Measurements from ENCODE around the gene TCAIM. TPM values are rescaled to one million over a fixed set of nuclear protein-coding genes. Genes with fewer than 3 reads are reported as not detected.

TCAIM gene
- total and polyA plus RNA-seq, 2 experiments from 2014 or later: 10.3 to 26.0 TPM

DNA sequence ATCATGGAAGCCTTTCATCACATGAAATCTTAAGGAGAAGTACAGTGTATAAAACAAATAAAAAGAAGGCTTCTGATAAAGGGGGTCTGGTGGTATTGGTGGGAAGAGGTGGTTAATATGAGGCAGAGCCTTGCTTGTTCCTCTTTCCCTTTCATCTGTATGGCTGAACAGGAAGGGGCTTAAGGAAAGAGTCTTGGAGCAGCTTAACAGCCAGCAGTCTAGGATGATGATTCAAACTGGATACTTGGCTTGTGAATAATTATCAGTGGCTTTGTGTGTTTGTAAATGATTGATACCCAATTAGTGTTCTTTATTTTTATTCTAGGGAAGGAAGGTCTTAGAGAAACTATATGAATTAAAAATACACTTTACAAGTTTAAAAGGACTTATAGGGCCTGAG, 29.1 kb upstream of the TCAIM start (continued):
- TF ChIP-seq, protein P1, sequence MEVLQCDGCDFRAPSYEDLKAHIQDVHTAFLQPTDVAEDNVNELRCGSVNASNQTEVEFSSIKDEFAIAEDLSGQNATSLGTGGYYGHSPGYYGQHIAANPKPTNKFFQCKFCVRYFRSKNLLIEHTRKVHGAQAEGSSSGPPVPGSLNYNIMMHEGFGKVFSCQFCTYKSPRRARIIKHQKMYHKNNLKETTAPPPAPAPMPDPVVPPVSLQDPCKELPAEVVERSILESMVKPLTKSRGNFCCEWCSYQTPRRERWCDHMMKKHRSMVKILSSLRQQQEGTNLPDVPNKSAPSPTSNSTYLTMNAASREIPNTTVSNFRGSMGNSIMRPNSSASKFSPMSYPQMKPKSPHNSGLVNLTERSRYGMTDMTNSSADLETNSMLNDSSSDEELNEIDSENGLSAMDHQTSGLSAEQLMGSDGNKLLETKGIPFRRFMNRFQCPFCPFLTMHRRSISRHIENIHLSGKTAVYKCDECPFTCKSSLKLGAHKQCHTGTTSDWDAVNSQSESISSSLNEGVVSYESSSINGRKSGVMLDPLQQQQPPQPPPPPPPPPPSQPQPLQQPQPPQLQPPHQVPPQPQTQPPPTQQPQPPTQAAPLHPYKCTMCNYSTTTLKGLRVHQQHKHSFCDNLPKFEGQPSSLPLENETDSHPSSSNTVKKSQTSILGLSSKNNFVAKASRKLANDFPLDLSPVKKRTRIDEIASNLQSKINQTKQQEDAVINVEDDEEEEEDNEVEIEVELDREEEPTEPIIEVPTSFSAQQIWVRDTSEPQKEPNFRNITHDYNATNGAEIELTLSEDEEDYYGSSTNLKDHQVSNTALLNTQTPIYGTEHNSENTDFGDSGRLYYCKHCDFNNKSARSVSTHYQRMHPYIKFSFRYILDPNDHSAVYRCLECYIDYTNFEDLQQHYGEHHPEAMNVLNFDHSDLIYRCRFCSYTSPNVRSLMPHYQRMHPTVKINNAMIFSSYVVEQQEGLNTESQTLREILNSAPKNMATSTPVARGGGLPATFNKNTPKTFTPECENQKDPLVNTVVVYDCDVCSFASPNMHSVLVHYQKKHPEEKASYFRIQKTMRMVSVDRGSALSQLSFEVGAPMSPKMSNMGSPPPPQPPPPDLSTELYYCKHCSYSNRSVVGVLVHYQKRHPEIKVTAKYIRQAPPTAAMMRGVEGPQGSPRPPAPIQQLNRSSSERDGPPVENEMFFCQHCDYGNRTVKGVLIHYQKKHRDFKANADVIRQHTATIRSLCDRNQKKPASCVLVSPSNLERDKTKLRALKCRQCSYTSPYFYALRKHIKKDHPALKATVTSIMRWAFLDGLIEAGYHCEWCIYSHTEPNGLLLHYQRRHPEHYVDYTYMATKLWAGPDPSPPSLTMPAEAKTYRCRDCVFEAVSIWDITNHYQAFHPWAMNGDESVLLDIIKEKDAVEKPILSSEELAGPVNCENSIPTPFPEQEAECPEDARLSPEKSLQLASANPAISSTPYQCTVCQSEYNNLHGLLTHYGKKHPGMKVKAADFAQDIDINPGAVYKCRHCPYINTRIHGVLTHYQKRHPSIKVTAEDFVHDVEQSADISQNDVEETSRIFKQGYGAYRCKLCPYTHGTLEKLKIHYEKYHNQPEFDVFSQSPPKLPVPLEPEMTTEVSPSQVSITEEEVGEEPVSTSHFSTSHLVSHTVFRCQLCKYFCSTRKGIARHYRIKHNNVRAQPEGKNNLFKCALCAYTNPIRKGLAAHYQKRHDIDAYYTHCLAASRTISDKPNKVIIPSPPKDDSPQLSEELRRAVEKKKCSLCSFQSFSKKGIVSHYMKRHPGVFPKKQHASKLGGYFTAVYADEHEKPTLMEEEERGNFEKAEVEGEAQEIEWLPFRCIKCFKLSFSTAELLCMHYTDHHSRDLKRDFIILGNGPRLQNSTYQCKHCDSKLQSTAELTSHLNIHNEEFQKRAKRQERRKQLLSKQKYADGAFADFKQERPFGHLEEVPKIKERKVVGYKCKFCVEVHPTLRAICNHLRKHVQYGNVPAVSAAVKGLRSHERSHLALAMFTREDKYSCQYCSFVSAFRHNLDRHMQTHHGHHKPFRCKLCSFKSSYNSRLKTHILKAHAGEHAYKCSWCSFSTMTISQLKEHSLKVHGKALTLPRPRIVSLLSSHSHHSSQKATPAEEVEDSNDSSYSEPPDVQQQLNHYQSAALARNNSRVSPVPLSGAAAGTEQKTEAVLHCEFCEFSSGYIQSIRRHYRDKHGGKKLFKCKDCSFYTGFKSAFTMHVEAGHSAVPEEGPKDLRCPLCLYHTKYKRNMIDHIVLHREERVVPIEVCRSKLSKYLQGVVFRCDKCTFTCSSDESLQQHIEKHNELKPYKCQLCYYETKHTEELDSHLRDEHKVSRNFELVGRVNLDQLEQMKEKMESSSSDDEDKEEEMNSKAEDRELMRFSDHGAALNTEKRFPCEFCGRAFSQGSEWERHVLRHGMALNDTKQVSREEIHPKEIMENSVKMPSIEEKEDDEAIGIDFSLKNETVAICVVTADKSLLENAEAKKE (CRISPR knock-in tag; IDR thresholded peaks at IDR 0.05): no peak
- TF ChIP-seq, protein P2, sequence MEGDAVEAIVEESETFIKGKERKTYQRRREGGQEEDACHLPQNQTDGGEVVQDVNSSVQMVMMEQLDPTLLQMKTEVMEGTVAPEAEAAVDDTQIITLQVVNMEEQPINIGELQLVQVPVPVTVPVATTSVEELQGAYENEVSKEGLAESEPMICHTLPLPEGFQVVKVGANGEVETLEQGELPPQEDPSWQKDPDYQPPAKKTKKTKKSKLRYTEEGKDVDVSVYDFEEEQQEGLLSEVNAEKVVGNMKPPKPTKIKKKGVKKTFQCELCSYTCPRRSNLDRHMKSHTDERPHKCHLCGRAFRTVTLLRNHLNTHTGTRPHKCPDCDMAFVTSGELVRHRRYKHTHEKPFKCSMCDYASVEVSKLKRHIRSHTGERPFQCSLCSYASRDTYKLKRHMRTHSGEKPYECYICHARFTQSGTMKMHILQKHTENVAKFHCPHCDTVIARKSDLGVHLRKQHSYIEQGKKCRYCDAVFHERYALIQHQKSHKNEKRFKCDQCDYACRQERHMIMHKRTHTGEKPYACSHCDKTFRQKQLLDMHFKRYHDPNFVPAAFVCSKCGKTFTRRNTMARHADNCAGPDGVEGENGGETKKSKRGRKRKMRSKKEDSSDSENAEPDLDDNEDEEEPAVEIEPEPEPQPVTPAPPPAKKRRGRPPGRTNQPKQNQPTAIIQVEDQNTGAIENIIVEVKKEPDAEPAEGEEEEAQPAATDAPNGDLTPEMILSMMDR (conservative IDR thresholded peaks at IDR 0.05; ENCODE audit: low read depth in 2 of 2): no peak
- TF ChIP-seq STAT1 (IDR thresholded peaks at IDR 0.05; ENCODE audit: unreplicated experiment) (no peak), EZH2phosphoT487 (IDR thresholded peaks at IDR 0.05; ENCODE audit: unreplicated experiment) (no peak), POLR2AphosphoS5 (IDR thresholded peaks at IDR 0.05; ENCODE audit: low read depth) (no peak), EZH2 (IDR thresholded peaks at IDR 0.05; ENCODE audit: low read depth, unreplicated experiment) (no peak)

DNA sequence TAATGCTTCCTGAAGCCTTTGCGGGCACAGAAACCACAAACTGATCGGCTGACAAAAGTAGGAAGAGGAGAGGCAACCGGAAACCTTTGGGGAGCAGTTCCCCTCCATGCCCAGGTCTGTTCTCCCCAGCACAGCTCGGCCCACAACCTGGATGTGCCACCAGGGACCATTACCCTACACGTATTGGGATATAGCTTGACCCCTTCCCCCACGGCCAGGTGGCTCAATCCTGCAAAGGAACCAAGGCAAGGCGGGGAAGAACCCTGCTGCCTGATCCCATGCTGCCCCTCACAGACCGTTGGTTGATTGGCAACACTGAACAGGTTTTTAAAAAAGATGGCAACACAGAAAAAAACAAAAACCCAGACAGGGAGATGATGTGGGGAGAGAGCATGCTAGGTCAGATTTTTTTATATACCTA, 19.7 kb upstream of the TCAIM start:
- Mint-ChIP-seq H3K36me3 (ENCODE audit: low read depth) (no peaks in the 10 kb centered on the region), H3K9me3 (no peaks in the 10 kb centered on the region), H3K4me1 (peaks cover 4% of the 10 kb centered on the region; the same call in 2 of the 3 replicates), H3K4me3 (no peak overlapping the region), H3K27me3 (ENCODE audit: insufficient read depth, low read depth, poor library complexity) (peaks cover 2% of the 10 kb centered on the region), H3K27ac (peak overlapping the region; percentile 18; the same call in 1 of the 2 replicates)
- no peak overlapping the region for H3K4me2 ChIP-seq
- no peak overlapping the region for H3K4me3 ChIP-seq
- H3F3A ChIP-seq (replicated peaks; ENCODE audit: low read depth): no peaks in the 10 kb centered on the region
- no peaks in the 10 kb centered on the region for H3K79me2 ChIP-seq (replicated peaks; ENCODE audit: insufficient read depth)
- no peaks in the 10 kb centered on the region for H3K27me3 ChIP-seq (ENCODE audit: insufficient read depth)
- no peak overlapping the region for H2AFZ ChIP-seq
- H3K4me1 ChIP-seq (ENCODE audit: insufficient read depth): no peaks in the 10 kb centered on the region
- H4K20me1 ChIP-seq (replicated peaks; ENCODE audit: insufficient read depth): no peaks in the 10 kb centered on the region
- TF ChIP-seq, protein P2 (conservative IDR thresholded peaks at IDR 0.05; ENCODE audit: low read depth in 2 of 2): peak; percentile 51 to 78
- TF ChIP-seq POLR2AphosphoS5 (IDR thresholded peaks at IDR 0.05; ENCODE audit: low read depth): no peak
- no peak overlapping the region for H3K27ac ChIP-seq (ENCODE audit: low read depth)
- no peaks in the 10 kb centered on the region for H3K36me3 ChIP-seq (ENCODE audit: insufficient read depth)
- ATAC-seq (peak; percentile 98), DNase-seq (ENCODE audit: low spot score) (peak; percentile 75)
- H3K9me2 ChIP-seq (ENCODE audit: insufficient read depth): no peaks in the 10 kb centered on the region

Measured in GM23338 (cell line).